Hair follicular keratinocyte (primary cell): ENCODE results near the gene REV3L. TPM values are rescaled to one million over a fixed set of nuclear protein-coding genes. Genes with fewer than 3 reads are reported as not detected.

Experiments
- total RNA-seq: library from RNA; depleted of rRNA; stranded (reverse); fragments of >200 nt; gene quantifications from 2 replicates; pipeline ENCODE4 v1.2.3, GENCODE V29; 2015

REV3L gene
- total RNA-seq: 8.2 and 13.6 TPM in 2 replicates

GRCh38 chr6:111482959-111483735 lies at the start of gene REV3L:
REV3L (minus strand) TSS chr6:111483218; CDS start chr6:111482888, 330 bp downstream.

Other genes starting within 250 kb of the REV3L start
- gene TRAF3IP2, start 122.7 kb upstream of the REV3L start, total RNA-seq: 78.4 and 94.9 TPM in 2 replicates